SHP77 treated with DMSO at 0.1 percent for 48 hours (cell line): ENCODE measurements around the gene TMEM163.
"Not testable (repeated sequence)": the region's sequence is repeated elsewhere in the genome, so short reads cannot be mapped to it uniquely, and the experiment has no call there.

Source experiments
- DNase-seq: peaks from one replicate; lab custom pipeline; 2025; lab: John Stamatoyannopoulos, UW

Gene TMEM163

GRCh38 chr2:134723742-134724141 lies 4.9 kb upstream of the TMEM163 start:
- not testable (repeated sequence) for DNase-seq

GRCh38 chr2:134722728-134723127 lies 3.9 kb upstream of the TMEM163 start:
- DNase-seq = no peak

GRCh38 chr2:134721596-134721995 lies 2.8 kb upstream of the TMEM163 start:
- no peak for DNase-seq

GRCh38 chr2:134718023-134718816 lies 580 bp downstream of the TMEM163 start:
- no peak for DNase-seq

GRCh38 chr2:134717286-134718022 lies 1.3 kb downstream of the TMEM163 start:
- DNase-seq = no peak

- no peak for DNase-seq
Measured at GRCh38 chr2:134716721-134717243, 2.0 kb downstream of the TMEM163 start.

GRCh38 chr2:134715932-134716643 lies 2.7 kb downstream of the TMEM163 start:
- DNase-seq = no peak

- no peak for DNase-seq
Measured at GRCh38 chr2:134714228-134714627, 4.6 kb downstream of the TMEM163 start.

GRCh38 chr2:134713606-134714005 lies 5.2 kb downstream of the TMEM163 start:
- DNase-seq = no peak

GRCh38 chr2:134713176-134713575 lies 5.6 kb downstream of the TMEM163 start:
- DNase-seq = no peak

- DNase-seq = no peak
Measured at GRCh38 chr2:134712736-134713135, 6.1 kb downstream of the TMEM163 start.

GRCh38 chr2:134712299-134712698 lies 6.5 kb downstream of the TMEM163 start:
- no peak for DNase-seq

GRCh38 chr2:134711692-134712091 lies 7.1 kb downstream of the TMEM163 start:
- no peak for DNase-seq

GRCh38 chr2:134707330-134707676 lies 11.5 kb downstream of the TMEM163 start:
- no peak for DNase-seq

- DNase-seq = no peak
Measured at GRCh38 chr2:134706587-134707329, 12.0 kb downstream of the TMEM163 start.

- no peak for DNase-seq
Measured at GRCh38 chr2:134705861-134706586, 12.8 kb downstream of the TMEM163 start.

- no peak for DNase-seq
Measured at GRCh38 chr2:134704173-134704572, 14.6 kb downstream of the TMEM163 start.

- no peak for DNase-seq
Measured at GRCh38 chr2:134703426-134703825, 15.4 kb downstream of the TMEM163 start.

GRCh38 chr2:134700730-134701129 lies 18.1 kb downstream of the TMEM163 start:
- DNase-seq = no peak

- DNase-seq = no peak
Measured at GRCh38 chr2:134694411-134694810, 24.4 kb downstream of the TMEM163 start.
